ENCODE measurements around the gene APCDD1.
"Not testable (repeated sequence)": the region's sequence is repeated elsewhere in the genome, so short reads cannot be mapped to it uniquely, and the experiment has no call there.

Gene APCDD1

GRCh38 chr18:10525697-10526560 lies 71.5 kb downstream of the APCDD1 start, which contains the start of gene NAPG:
NAPG (plus strand) TSS chr18:10526027; CDS start chr18:10526103, 76 bp downstream.
- peaks cover 43% of the 10 kb centered on the region for H3K79me2 ChIP-seq (ENCODE audit: control insufficient read depth, insufficient read depth, low read length, unreplicated experiment)

GRCh38 chr18:10526561-10526949 lies 72.1 kb downstream of the APCDD1 start:
- Histone ChIP-seq H3K27ac (ENCODE audit: low read depth, low read length) (peak overlapping the region; percentile 66), H3K27me3 (ENCODE audit: insufficient read depth, low read length) (peaks cover 7% of the 10 kb centered on the region; the same call in 1 of the 2 replicates), H3K79me2 (ENCODE audit: control insufficient read depth, insufficient read depth, low read length, unreplicated experiment) (peaks cover 48% of the 10 kb centered on the region), H3K4me1 (ENCODE audit: control insufficient read depth, insufficient read depth, low read length, unreplicated experiment) (peaks cover 27% of the 10 kb centered on the region), H3K36me3 (ENCODE audit: insufficient read depth, low read length) (no peaks in the 10 kb centered on the region), H2AFZ (ENCODE audit: low read length, unreplicated experiment) (peak overlapping the region; percentile 96), H3K4me3 (ENCODE audit: low read depth, low read length) (peak overlapping the region; percentile 99)

More at GRCh38 chr18:10525697-10526560, 71.5 kb downstream of the APCDD1 start, which contains the start of gene NAPG:
- H3K27me3 ChIP-seq (ENCODE audit: insufficient read depth, low read length): peaks cover 7% of the 10 kb centered on the region; the same call in 1 of the 2 replicates
- no peaks in the 10 kb centered on the region for H3K36me3 ChIP-seq (ENCODE audit: insufficient read depth, low read length)
- peak within 1 kb of the TSS; percentile 96 for H2AFZ ChIP-seq (ENCODE audit: low read length, unreplicated experiment)
- H3K27ac ChIP-seq (ENCODE audit: low read depth, low read length): peak within 1 kb of the TSS; percentile 66
- peak within 1 kb of the TSS; percentile 99 for H3K4me3 ChIP-seq (ENCODE audit: low read depth, low read length)
- peaks cover 27% of the 10 kb centered on the region for H3K4me1 ChIP-seq (ENCODE audit: control insufficient read depth, insufficient read depth, low read length, unreplicated experiment)

- Histone ChIP-seq H3K36me3 (ENCODE audit: insufficient read depth, low read length) (no peaks in the 10 kb centered on the region; the same call in 1 of the 2 replicates), H3K4me3 (ENCODE audit: low read depth, low read length) (no peak overlapping the region), H3K4me1 (ENCODE audit: control insufficient read depth, insufficient read depth, low read length, unreplicated experiment) (peaks cover 27% of the 10 kb centered on the region), H3K27ac (ENCODE audit: low read depth, low read length) (no peak overlapping the region), H2AFZ (ENCODE audit: low read length, unreplicated experiment) (no peak overlapping the region), H3K27me3 (ENCODE audit: insufficient read depth, low read length) (no peaks in the 10 kb centered on the region), H3K79me2 (ENCODE audit: control insufficient read depth, insufficient read depth, low read length, unreplicated experiment) (peaks cover 58% of the 10 kb centered on the region)
Observed at GRCh38 chr18:10528439-10528838, 74.0 kb downstream of the APCDD1 start.

- H3K27ac ChIP-seq (ENCODE audit: low read depth, low read length): no peak overlapping the region
- H3K79me2 ChIP-seq (ENCODE audit: control insufficient read depth, insufficient read depth, low read length, unreplicated experiment): peaks cover 62% of the 10 kb centered on the region
- no peaks in the 10 kb centered on the region for H3K27me3 ChIP-seq (ENCODE audit: insufficient read depth, low read length)
- H3K4me1 ChIP-seq (ENCODE audit: control insufficient read depth, insufficient read depth, low read length, unreplicated experiment): peaks cover 24% of the 10 kb centered on the region
- no peak overlapping the region for H2AFZ ChIP-seq (ENCODE audit: low read length, unreplicated experiment)
- H3K36me3 ChIP-seq (ENCODE audit: insufficient read depth, low read length): no peaks in the 10 kb centered on the region; the same call in 1 of the 2 replicates
- no peak overlapping the region for H3K4me3 ChIP-seq (ENCODE audit: low read depth, low read length)
Observed at GRCh38 chr18:10530002-10530401, 75.6 kb downstream of the APCDD1 start.

- Histone ChIP-seq H3K27me3 (ENCODE audit: insufficient read depth, low read length) (no peaks in the 10 kb centered on the region), H3K79me2 (ENCODE audit: control insufficient read depth, insufficient read depth, low read length, unreplicated experiment) (peaks cover 62% of the 10 kb centered on the region), H2AFZ (ENCODE audit: low read length, unreplicated experiment) (no peak overlapping the region), H3K27ac (ENCODE audit: low read depth, low read length) (no peak overlapping the region), H3K36me3 (ENCODE audit: insufficient read depth, low read length) (no peaks in the 10 kb centered on the region; the same call in 1 of the 2 replicates), H3K4me3 (ENCODE audit: low read depth, low read length) (no peak overlapping the region), H3K4me1 (ENCODE audit: control insufficient read depth, insufficient read depth, low read length, unreplicated experiment) (peaks cover 21% of the 10 kb centered on the region)
Observed at GRCh38 chr18:10530852-10531251, 76.4 kb downstream of the APCDD1 start.

GRCh38 chr18:10533111-10533510 lies 78.7 kb downstream of the APCDD1 start:
- Histone ChIP-seq H3K36me3 (ENCODE audit: insufficient read depth, low read length) (no peaks in the 10 kb centered on the region; the same call in 1 of the 2 replicates), H3K4me1 (ENCODE audit: control insufficient read depth, insufficient read depth, low read length, unreplicated experiment) (peaks cover 20% of the 10 kb centered on the region)

GRCh38 chr18:10536280-10536679 lies 81.8 kb downstream of the APCDD1 start:
- H3K79me2 ChIP-seq (ENCODE audit: control insufficient read depth, insufficient read depth, low read length, unreplicated experiment): peaks cover 17% of the 10 kb centered on the region
- no peaks in the 10 kb centered on the region for H3K27me3 ChIP-seq (ENCODE audit: insufficient read depth, low read length)
- H2AFZ ChIP-seq (ENCODE audit: low read length, unreplicated experiment): no peak overlapping the region
- H3K4me3 ChIP-seq (ENCODE audit: low read depth, low read length): no peak overlapping the region
- H3K4me1 ChIP-seq (ENCODE audit: control insufficient read depth, insufficient read depth, low read length, unreplicated experiment): peaks cover 8% of the 10 kb centered on the region
- H3K27ac ChIP-seq (ENCODE audit: low read depth, low read length): no peak overlapping the region
- peaks cover 12% of the 10 kb centered on the region for H3K36me3 ChIP-seq (ENCODE audit: insufficient read depth, low read length)

More at GRCh38 chr18:10533111-10533510, 78.7 kb downstream of the APCDD1 start:
- Histone ChIP-seq H2AFZ (ENCODE audit: low read length, unreplicated experiment) (no peak overlapping the region), H3K79me2 (ENCODE audit: control insufficient read depth, insufficient read depth, low read length, unreplicated experiment) (peaks cover 46% of the 10 kb centered on the region), H3K4me3 (ENCODE audit: low read depth, low read length) (no peak overlapping the region), H3K27ac (ENCODE audit: low read depth, low read length) (no peak overlapping the region), H3K27me3 (ENCODE audit: insufficient read depth, low read length) (no peaks in the 10 kb centered on the region)

- H3K79me2 ChIP-seq (ENCODE audit: control insufficient read depth, insufficient read depth, low read length, unreplicated experiment): peaks cover 7% of the 10 kb centered on the region
- H3K36me3 ChIP-seq (ENCODE audit: insufficient read depth, low read length): peaks cover 17% of the 10 kb centered on the region
- H3K4me1 ChIP-seq (ENCODE audit: control insufficient read depth, insufficient read depth, low read length, unreplicated experiment): peaks cover 8% of the 10 kb centered on the region
Observed at GRCh38 chr18:10537765-10538164, 83.3 kb downstream of the APCDD1 start.

GRCh38 chr18:10539124-10539523 lies 84.7 kb downstream of the APCDD1 start:
- H3K36me3 ChIP-seq (ENCODE audit: insufficient read depth, low read length): peaks cover 20% of the 10 kb centered on the region

More at GRCh38 chr18:10537765-10538164, 83.3 kb downstream of the APCDD1 start:
- no peaks in the 10 kb centered on the region for H3K27me3 ChIP-seq (ENCODE audit: insufficient read depth, low read length)
- no peak overlapping the region for H2AFZ ChIP-seq (ENCODE audit: low read length, unreplicated experiment)
- no peak overlapping the region for H3K4me3 ChIP-seq (ENCODE audit: low read depth, low read length)
- no peak overlapping the region for H3K27ac ChIP-seq (ENCODE audit: low read depth, low read length)

More at GRCh38 chr18:10539124-10539523, 84.7 kb downstream of the APCDD1 start:
- not testable (repeated sequence) for H2AFZ ChIP-seq (ENCODE audit: low read length, unreplicated experiment); H3K79me2 ChIP-seq (ENCODE audit: control insufficient read depth, insufficient read depth, low read length, unreplicated experiment); H3K27ac ChIP-seq (ENCODE audit: low read depth, low read length); H3K4me3 ChIP-seq (ENCODE audit: low read depth, low read length); H3K27me3 ChIP-seq (ENCODE audit: insufficient read depth, low read length); H3K4me1 ChIP-seq (ENCODE audit: control insufficient read depth, insufficient read depth, low read length, unreplicated experiment)

All from ACC112 (cell line).